Retinal pigment epithelial cell (primary cell): ENCODE results near the gene SRGAP1.

Source experiments
- DNase-seq: peaks from one replicate; pipeline ENCODE4 v3.0.0-alpha.2; 2010; ENCODE audit warnings: low read depth
- H3K4me3 ChIP-seq: 2 replicates; pipeline ENCODE4 v1.5.1; 2011; ENCODE audit warnings: mild to moderate bottlenecking, low read length, control low read depth, moderate library complexity
- CTCF ChIP-seq: conservative IDR thresholded peaks from 2 replicates; pipeline ENCODE4 v1.5.1; 2011; ENCODE audit warnings: low read depth, low read length, control low read depth, inconsistent platforms

Gene SRGAP1

GRCh38 chr12:63915105-63915800 is 70.8 kb downstream of the SRGAP1 start:
- no peak for DNase-seq
- H3K4me3 ChIP-seq: no peak overlapping the region
- no peak for TF ChIP-seq CTCF

GRCh38 chr12:63916561-63917476 is 72.3 kb downstream of the SRGAP1 start:
- no peak overlapping the region for H3K4me3 ChIP-seq
- DNase-seq: no peak
- no peak for TF ChIP-seq CTCF

GRCh38 chr12:63917477-63917862 is 73.0 kb downstream of the SRGAP1 start:
- no peak overlapping the region for H3K4me3 ChIP-seq
- TF ChIP-seq CTCF: no peak
- no peak for DNase-seq

GRCh38 chr12:63917864-63918799 is 73.6 kb downstream of the SRGAP1 start:
- no peak overlapping the region for H3K4me3 ChIP-seq
- DNase-seq: peak; percentile 62
- TF ChIP-seq CTCF: no peak

GRCh38 chr12:63918800-63919300 is 74.3 kb downstream of the SRGAP1 start:
- no peak for DNase-seq
- no peak overlapping the region for H3K4me3 ChIP-seq
- TF ChIP-seq CTCF: no peak

- H3K4me3 ChIP-seq: no peak overlapping the region
- TF ChIP-seq CTCF: no peak
- DNase-seq: no peak
Measured at GRCh38 chr12:63919756-63920155, 75.3 kb downstream of the SRGAP1 start.
